Measurements from ENCODE around the gene B3GALT2.

The B3GALT2 gene

GRCh38 chr1:193179094-193179493 is 7.3 kb downstream of the B3GALT2 start:
- Histone ChIP-seq H3K4me3 (ENCODE audit: low read depth, low read length) (no peak overlapping the region), H3K36me3 (replicated peaks) (no peaks in the 10 kb centered on the region), H3K27me3 (replicated peaks) (no peaks in the 10 kb centered on the region), H3K27ac (no peak overlapping the region)
- no peak for DNase-seq
- TF ChIP-seq CTCF (IDR thresholded peaks at IDR 0.05; ENCODE audit: low read depth, low read length, missing control alignments): no peak
- in situ Hi-C loops (cut with HindIII; ENCODE audit: low pct_ligation_motif_present, low sequenced_read_pairs): no loop called here

DNA sequence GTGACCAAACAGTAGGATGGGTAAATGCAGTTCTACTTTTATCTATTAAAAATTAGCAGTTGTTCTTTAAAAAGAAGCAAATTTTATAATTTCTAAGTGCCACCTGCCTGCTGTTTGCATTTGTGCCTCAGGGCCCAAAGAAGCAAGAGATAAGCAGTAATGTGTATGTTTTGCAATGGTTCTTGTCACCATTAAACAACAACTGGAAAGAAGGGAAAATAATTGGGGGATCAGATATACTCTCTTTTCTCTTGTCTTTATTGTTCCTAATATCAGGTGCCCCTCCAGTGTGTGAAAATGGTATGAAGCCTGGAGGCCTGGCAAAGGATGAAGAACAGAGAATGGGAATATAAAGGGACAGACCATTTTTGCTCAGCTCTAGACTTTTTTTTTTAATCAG is 9.6 kb downstream of the B3GALT2 start:
- no peaks in the 10 kb centered on the region for H3K36me3 ChIP-seq (replicated peaks)
- H3K27ac ChIP-seq: no peak overlapping the region
- no peak for DNase-seq
- no peak overlapping the region for H3K4me3 ChIP-seq (ENCODE audit: low read depth, low read length)
- no peak for TF ChIP-seq CTCF (IDR thresholded peaks at IDR 0.05; ENCODE audit: low read depth, low read length, missing control alignments)
- in situ Hi-C loops (cut with HindIII; ENCODE audit: low pct_ligation_motif_present, low sequenced_read_pairs): no loop called here
- H3K27me3 ChIP-seq (replicated peaks): no peaks in the 10 kb centered on the region

- Histone ChIP-seq H3K36me3 (replicated peaks) (no peaks in the 10 kb centered on the region), H3K27me3 (replicated peaks) (no peaks in the 10 kb centered on the region), H3K4me3 (ENCODE audit: low read depth, low read length) (no peak overlapping the region), H3K27ac (no peak overlapping the region)
- TF ChIP-seq CTCF (IDR thresholded peaks at IDR 0.05; ENCODE audit: low read depth, low read length, missing control alignments): no peak
- in situ Hi-C loops (cut with HindIII; ENCODE audit: low pct_ligation_motif_present, low sequenced_read_pairs): no loop called here
- DNase-seq: no peak
Measured at GRCh38 chr1:193176113-193176512, 10.3 kb downstream of the B3GALT2 start.

DNA sequence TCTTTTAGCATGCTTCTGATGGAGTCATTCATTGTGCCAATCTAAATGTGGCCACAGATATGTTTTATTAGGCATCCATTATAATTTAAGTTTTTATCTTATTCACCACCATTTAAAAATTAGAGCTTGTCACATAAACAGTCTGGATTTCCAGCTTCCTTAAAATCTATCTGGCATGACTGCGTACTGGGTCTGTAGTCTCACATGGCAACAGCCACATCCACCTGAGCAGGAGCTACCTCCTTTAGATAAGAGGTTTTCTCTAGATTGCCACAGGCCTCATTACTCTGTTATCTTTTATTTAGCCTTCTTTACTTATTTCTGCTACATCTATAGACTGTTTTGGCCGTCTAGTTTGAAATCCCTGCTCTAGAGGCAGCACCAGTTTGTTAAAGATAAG is 29.1 kb downstream of the B3GALT2 start:
- Histone ChIP-seq H3K27me3 (replicated peaks) (no peaks in the 10 kb centered on the region), H3K27ac (no peak overlapping the region), H3K4me3 (ENCODE audit: low read depth, low read length) (no peak overlapping the region), H3K36me3 (replicated peaks) (peaks cover 23% of the 10 kb centered on the region)
- in situ Hi-C loops (cut with HindIII; ENCODE audit: low pct_ligation_motif_present, low sequenced_read_pairs): no loop called here
- no peak for DNase-seq
- TF ChIP-seq CTCF (IDR thresholded peaks at IDR 0.05; ENCODE audit: low read depth, low read length, missing control alignments): no peak

GRCh38 chr1:193156822-193157142 is 29.6 kb downstream of the B3GALT2 start:
- peaks cover 24% of the 10 kb centered on the region for H3K36me3 ChIP-seq (replicated peaks)
- no peak overlapping the region for H3K4me3 ChIP-seq (ENCODE audit: low read depth, low read length)
- no peak overlapping the region for H3K27ac ChIP-seq
- no peak for TF ChIP-seq CTCF (IDR thresholded peaks at IDR 0.05; ENCODE audit: low read depth, low read length, missing control alignments)
- no peak for DNase-seq
- in situ Hi-C loops (cut with HindIII; ENCODE audit: low pct_ligation_motif_present, low sequenced_read_pairs): no loop called here
- H3K27me3 ChIP-seq (replicated peaks): no peaks in the 10 kb centered on the region

DNA sequence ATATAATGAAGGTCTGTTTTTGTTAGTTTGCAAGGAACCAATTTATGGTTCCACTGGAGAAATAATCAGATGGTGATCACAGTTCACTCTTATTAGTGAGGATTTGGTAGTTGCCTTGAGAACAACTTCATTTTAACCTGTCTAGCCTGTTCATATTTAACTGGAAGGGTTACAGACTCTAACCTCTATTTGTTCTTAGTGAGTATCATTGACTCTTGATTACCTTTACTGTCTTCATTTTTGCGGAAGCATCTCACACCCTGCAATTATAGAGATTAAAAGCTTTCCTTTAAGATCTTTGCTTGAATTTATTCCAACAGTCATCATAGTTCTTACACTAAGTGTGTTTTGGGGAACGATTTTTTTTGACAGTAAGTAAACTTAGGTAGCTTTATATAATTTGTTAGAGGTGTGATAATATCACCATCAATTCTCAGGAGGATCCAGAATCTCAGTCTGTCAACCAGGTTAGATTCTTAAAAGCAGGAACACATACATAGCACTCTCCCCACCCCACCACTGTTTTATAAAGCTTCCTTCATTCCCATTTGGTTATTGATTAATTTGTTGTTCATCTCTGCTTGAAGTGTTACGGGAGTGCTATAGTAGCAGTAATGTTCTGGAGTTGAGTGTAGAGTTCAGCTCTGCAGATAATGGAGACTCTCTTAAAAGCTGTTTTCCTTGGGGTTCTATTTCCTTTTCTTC is 30.1 kb downstream of the B3GALT2 start:
- DNase-seq: no peak
- peaks cover 24% of the 10 kb centered on the region for H3K36me3 ChIP-seq (replicated peaks)
- TF ChIP-seq CTCF (IDR thresholded peaks at IDR 0.05; ENCODE audit: low read depth, low read length, missing control alignments): no peak

More for the DNA sequence above, 30.1 kb downstream of the B3GALT2 start:
- in situ Hi-C loops (cut with HindIII; ENCODE audit: low pct_ligation_motif_present, low sequenced_read_pairs): no loop called here
- Histone ChIP-seq H3K27ac (no peak overlapping the region), H3K4me3 (ENCODE audit: low read depth, low read length) (no peak overlapping the region), H3K27me3 (replicated peaks) (no peaks in the 10 kb centered on the region)
